ENCODE data around the gene MFGE8. TPM values are rescaled to one million over a fixed set of nuclear protein-coding genes. Genes with fewer than 3 reads are reported as not detected.
A peak's percentile ranks its signal among the peaks of the same experiment; 100 is the strongest.

Gene MFGE8
- total and polyA plus RNA-seq, 9 of the 15 experiments (the other 6 are each of a cell fraction or from before 2014, with no cell fraction given), result 2.3 to 142 (median 62.3) TPM

DNA sequence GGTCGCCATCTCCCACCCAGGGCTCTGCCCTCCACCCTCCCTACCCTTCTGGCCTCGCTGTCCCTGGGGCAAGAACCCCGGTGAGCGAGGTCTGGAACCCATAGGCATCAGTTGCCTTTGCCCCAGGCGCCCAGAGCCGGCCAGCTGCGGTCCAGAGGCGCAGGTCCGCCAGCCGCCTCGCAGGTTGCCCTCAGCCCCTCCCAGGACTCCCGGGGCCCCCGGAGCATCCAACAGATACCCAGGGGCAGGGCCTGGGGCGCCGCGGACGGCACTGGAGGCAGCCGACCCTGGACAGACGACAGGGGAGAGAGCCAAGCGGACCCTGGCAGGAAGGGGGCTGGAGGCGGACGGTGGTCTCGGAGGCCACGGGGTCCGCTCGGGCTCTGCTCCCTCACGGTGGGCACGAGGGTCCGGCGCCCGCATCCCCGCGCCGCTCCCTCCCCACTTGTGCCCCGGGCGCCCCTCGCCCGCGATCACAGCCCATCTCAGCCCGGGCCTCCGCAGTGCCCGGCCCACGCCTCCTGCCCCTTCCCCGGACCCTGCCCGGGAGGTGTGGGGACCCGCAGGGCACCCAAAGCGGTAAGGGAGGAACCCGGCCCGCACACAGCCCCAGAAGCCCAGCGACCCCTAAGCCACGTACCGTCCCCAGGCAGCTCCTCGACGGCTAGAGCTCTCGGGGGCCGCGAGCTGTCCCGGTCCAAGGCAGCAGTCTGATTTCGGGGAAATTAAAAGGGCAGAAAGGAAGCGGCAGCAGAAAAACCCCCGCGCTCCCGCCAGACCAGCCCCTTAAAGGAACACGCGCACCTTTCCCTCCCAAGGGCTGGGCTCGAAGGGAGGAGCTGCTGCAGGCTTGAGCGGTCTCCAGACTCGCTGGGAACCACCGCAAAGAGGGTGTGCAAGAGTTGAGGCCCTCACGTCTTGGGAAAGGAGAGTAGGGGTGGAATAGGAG, 18.1 kb downstream of the MFGE8 start, which contains the start of gene HAPLN3 (continued):
- TF ChIP-seq, protein P1, sequence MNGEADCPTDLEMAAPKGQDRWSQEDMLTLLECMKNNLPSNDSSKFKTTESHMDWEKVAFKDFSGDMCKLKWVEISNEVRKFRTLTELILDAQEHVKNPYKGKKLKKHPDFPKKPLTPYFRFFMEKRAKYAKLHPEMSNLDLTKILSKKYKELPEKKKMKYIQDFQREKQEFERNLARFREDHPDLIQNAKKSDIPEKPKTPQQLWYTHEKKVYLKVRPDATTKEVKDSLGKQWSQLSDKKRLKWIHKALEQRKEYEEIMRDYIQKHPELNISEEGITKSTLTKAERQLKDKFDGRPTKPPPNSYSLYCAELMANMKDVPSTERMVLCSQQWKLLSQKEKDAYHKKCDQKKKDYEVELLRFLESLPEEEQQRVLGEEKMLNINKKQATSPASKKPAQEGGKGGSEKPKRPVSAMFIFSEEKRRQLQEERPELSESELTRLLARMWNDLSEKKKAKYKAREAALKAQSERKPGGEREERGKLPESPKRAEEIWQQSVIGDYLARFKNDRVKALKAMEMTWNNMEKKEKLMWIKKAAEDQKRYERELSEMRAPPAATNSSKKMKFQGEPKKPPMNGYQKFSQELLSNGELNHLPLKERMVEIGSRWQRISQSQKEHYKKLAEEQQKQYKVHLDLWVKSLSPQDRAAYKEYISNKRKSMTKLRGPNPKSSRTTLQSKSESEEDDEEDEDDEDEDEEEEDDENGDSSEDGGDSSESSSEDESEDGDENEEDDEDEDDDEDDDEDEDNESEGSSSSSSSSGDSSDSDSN (IDR thresholded peaks at IDR 0.05; ENCODE audit: borderline replicate concordance in 1 of 2, low read depth in 2 of 2, low read length in 2 of 2), result no peak
- TF ChIP-seq CBX3 (IDR thresholded peaks at IDR 0.05; ENCODE audit: borderline replicate concordance in 1 of 2, low read length in 2 of 2) (no peak), SNRNP70 (optimal IDR thresholded peaks at IDR 0.05; ENCODE audit: low read depth, low read length) (no peak), NFRKB (IDR thresholded peaks at IDR 0.05; ENCODE audit: low read depth) (no peak), CAMTA2 (CRISPR knock-in tag; conservative IDR thresholded peaks at IDR 0.05) (no peak), CHCHD3 (CRISPR knock-in tag; IDR thresholded peaks at IDR 0.05) (no peak), MCM7 (IDR thresholded peaks at IDR 0.05) (no peak), ZNF586 (CRISPR knock-in tag; conservative IDR thresholded peaks at IDR 0.05) (no peak), PCBP1 (IDR thresholded peaks at IDR 0.05; ENCODE audit: low read depth, low read length, poor library complexity, severe bottlenecking) (peak; percentile 61), PPARD (CRISPR knock-in tag; IDR thresholded peaks at IDR 0.05) (no peak), ARNT (IDR thresholded peaks at IDR 0.05) (no peak)
- TF ChIP-seq, protein P2, sequence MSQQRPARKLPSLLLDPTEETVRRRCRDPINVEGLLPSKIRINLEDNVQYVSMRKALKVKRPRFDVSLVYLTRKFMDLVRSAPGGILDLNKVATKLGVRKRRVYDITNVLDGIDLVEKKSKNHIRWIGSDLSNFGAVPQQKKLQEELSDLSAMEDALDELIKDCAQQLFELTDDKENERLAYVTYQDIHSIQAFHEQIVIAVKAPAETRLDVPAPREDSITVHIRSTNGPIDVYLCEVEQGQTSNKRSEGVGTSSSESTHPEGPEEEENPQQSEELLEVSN (IDR thresholded peaks at IDR 0.05; ENCODE audit: borderline replicate concordance in 1 of 2, extremely low read depth in 1 of 2, insufficient read depth in 1 of 2, insufficient read length in 1 of 2, low read depth in 1 of 2, low read length in 1 of 2, poor library complexity in 1 of 2, severe bottlenecking in 1 of 2), result peak in 1 of 2 experiments; percentile 54
- TF ChIP-seq, protein P3, sequence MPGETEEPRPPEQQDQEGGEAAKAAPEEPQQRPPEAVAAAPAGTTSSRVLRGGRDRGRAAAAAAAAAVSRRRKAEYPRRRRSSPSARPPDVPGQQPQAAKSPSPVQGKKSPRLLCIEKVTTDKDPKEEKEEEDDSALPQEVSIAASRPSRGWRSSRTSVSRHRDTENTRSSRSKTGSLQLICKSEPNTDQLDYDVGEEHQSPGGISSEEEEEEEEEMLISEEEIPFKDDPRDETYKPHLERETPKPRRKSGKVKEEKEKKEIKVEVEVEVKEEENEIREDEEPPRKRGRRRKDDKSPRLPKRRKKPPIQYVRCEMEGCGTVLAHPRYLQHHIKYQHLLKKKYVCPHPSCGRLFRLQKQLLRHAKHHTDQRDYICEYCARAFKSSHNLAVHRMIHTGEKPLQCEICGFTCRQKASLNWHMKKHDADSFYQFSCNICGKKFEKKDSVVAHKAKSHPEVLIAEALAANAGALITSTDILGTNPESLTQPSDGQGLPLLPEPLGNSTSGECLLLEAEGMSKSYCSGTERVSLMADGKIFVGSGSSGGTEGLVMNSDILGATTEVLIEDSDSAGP (CRISPR knock-in tag; IDR thresholded peaks at IDR 0.05), result peak; percentile 89
- TF ChIP-seq, protein P4, sequence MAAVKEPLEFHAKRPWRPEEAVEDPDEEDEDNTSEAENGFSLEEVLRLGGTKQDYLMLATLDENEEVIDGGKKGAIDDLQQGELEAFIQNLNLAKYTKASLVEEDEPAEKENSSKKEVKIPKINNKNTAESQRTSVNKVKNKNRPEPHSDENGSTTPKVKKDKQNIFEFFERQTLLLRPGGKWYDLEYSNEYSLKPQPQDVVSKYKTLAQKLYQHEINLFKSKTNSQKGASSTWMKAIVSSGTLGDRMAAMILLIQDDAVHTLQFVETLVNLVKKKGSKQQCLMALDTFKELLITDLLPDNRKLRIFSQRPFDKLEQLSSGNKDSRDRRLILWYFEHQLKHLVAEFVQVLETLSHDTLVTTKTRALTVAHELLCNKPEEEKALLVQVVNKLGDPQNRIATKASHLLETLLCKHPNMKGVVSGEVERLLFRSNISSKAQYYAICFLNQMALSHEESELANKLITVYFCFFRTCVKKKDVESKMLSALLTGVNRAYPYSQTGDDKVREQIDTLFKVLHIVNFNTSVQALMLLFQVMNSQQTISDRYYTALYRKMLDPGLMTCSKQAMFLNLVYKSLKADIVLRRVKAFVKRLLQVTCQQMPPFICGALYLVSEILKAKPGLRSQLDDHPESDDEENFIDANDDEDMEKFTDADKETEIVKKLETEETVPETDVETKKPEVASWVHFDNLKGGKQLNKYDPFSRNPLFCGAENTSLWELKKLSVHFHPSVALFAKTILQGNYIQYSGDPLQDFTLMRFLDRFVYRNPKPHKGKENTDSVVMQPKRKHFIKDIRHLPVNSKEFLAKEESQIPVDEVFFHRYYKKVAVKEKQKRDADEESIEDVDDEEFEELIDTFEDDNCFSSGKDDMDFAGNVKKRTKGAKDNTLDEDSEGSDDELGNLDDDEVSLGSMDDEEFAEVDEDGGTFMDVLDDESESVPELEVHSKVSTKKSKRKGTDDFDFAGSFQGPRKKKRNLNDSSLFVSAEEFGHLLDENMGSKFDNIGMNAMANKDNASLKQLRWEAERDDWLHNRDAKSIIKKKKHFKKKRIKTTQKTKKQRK (IDR thresholded peaks at IDR 0.05; ENCODE audit: borderline replicate concordance, low read depth, low read length), result no peak
- TF ChIP-seq, protein P5, sequence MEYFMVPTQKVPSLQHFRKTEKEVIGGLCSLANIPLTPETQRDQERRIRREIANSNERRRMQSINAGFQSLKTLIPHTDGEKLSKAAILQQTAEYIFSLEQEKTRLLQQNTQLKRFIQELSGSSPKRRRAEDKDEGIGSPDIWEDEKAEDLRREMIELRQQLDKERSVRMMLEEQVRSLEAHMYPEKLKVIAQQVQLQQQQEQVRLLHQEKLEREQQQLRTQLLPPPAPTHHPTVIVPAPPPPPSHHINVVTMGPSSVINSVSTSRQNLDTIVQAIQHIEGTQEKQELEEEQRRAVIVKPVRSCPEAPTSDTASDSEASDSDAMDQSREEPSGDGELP (CRISPR knock-in tag; IDR thresholded peaks at IDR 0.05; ENCODE audit: borderline replicate concordance), result 0 out of 2 replicates have a peak, but pooled peaks have one; percentile 15

Measured in K562 (cell line).